ENCODE measurements around the gene PPIL6. TPM values are rescaled to one million over a fixed set of nuclear protein-coding genes. Genes with fewer than 3 reads are reported as not detected.
A peak's percentile ranks its signal among the peaks of the same experiment; 100 is the strongest.

Gene PPIL6
- total and polyA plus RNA-seq, 2 donors from 2014 or later: 6.0 to 8.4 TPM

DNA sequence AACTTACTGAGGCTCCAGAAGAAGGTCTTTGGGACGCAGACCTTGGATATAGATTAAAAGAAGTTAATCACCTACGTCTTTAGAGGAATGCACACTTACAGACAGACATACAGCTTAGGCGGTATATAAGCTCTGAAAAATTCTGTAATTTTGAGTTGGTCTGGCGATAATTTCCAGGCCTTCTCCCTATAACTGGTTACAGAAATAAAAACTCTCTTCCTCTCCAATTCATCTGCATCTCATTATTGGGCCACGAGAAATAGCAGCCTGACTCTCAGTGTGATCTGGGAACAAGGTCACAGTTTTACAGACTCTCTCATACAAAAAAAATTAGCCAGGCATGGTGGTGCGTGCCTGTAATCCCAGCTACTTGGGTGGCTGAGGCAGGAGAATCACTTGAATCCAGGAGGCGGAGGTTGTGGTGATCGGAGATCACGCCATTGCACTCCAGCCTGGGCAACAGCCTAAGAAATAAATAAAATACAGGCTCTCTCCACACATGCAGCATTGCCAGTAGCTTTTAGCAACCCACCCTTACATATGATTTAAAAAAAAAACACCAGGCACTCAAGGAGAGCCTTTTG lies 37.9 kb upstream of the PPIL6 start:
- H3K27me3 ChIP-seq (ENCODE audit: control insufficient read depth, insufficient read depth, low read length): no peaks in the 10 kb centered on the region
- H3K9me3 ChIP-seq (ENCODE audit: control insufficient read depth in 2 of 3, insufficient read depth in 1 of 3, low read length in 3 of 3): no peaks in the 10 kb centered on the region
- H3K4me1 ChIP-seq (ENCODE audit: control insufficient read depth in 2 of 3, insufficient read depth in 2 of 3, low read depth in 1 of 3, low read length in 3 of 3): peaks cover 0 to 31% (median 15%) of the 10 kb centered on the region in 3 donors
- peak overlapping the region in 1 of 2 donors; percentile 25 for H3K27ac ChIP-seq (ENCODE audit: low read depth in 2 of 2, low read length in 2 of 2)
- peaks cover 2 to 10% (median 10%) of the 10 kb centered on the region in 3 donors for H3K36me3 ChIP-seq (ENCODE audit: control insufficient read depth in 2 of 3, insufficient read depth in 3 of 3, low read length in 3 of 3)
- intact Hi-C loops (cut with DNase I): no loop called here
- TF ChIP-seq CTCF (IDR thresholded peaks at IDR 0.05; ENCODE audit: borderline replicate concordance, extremely low read depth, insufficient read depth): no peak
- DNase-seq: no peak
- H3K9ac ChIP-seq (ENCODE audit: low read length in 3 of 3): peak overlapping the region in 1 of 3 donors; percentile 29
- H3K4me3 ChIP-seq (ENCODE audit: low read length in 3 of 3): peak overlapping the region in 1 of 3 donors; percentile 21
- no peak for FAIRE-seq

DNA sequence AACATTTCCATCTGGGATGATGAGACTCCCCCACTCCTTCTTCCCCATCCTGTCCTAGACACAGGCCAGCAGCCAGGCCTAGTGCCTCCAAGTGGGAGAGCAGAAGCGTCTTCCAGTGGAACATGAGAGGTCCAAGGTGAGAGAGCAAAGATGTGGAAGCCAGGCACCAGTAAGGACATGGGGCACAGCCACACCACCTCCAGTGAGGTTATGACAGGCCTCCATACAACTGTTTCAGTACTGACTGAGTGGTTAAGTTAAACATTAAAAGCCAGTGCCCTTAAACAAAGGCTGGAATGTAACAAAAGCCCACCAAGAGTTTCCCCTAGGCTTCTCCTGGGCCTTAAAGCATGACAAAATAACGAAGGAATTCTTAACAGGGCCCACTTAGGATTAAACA lies 37.3 kb upstream of the PPIL6 start:
- TF ChIP-seq CTCF (IDR thresholded peaks at IDR 0.05; ENCODE audit: borderline replicate concordance, extremely low read depth, insufficient read depth): no peak
- H3K36me3 ChIP-seq (ENCODE audit: control insufficient read depth in 2 of 3, insufficient read depth in 3 of 3, low read length in 3 of 3): peaks cover 2 to 15% (median 11%) of the 10 kb centered on the region in 3 donors
- FAIRE-seq: no peak

GRCh38 chr6:109477184-109477583 lies 36.8 kb upstream of the PPIL6 start:
- no peak for DNase-seq
- Histone ChIP-seq H3K4me3 (ENCODE audit: low read length in 3 of 3) (no peak overlapping the region), H3K36me3 (ENCODE audit: control insufficient read depth in 2 of 3, insufficient read depth in 3 of 3, low read length in 3 of 3) (peaks cover 2 to 18% (median 12%) of the 10 kb centered on the region in 3 donors), H3K27ac (ENCODE audit: low read depth in 2 of 2, low read length in 2 of 2) (peak overlapping the region in 1 of 2 donors; percentile 1), H3K9me3 (ENCODE audit: control insufficient read depth in 2 of 3, insufficient read depth in 1 of 3, low read length in 3 of 3) (no peaks in the 10 kb centered on the region), H3K27me3 (ENCODE audit: control insufficient read depth, insufficient read depth, low read length) (no peaks in the 10 kb centered on the region), H3K9ac (ENCODE audit: low read length in 3 of 3) (no peak overlapping the region), H3K4me1 (ENCODE audit: control insufficient read depth in 2 of 3, insufficient read depth in 2 of 3, low read depth in 1 of 3, low read length in 3 of 3) (peaks cover 0 to 31% (median 15%) of the 10 kb centered on the region in 3 donors)
- FAIRE-seq: no peak
- no peak for TF ChIP-seq CTCF (IDR thresholded peaks at IDR 0.05; ENCODE audit: borderline replicate concordance, extremely low read depth, insufficient read depth)
- intact Hi-C loops (cut with DNase I): no loop called here

More for the DNA sequence above, 37.3 kb upstream of the PPIL6 start:
- Histone ChIP-seq H3K9me3 (ENCODE audit: control insufficient read depth in 2 of 3, insufficient read depth in 1 of 3, low read length in 3 of 3) (no peaks in the 10 kb centered on the region), H3K4me3 (ENCODE audit: low read length in 3 of 3) (peak overlapping the region in 1 of 3 donors; percentile 24), H3K27ac (ENCODE audit: low read depth in 2 of 2, low read length in 2 of 2) (peak overlapping the region; percentile 1 to 25), H3K4me1 (ENCODE audit: control insufficient read depth in 2 of 3, insufficient read depth in 2 of 3, low read depth in 1 of 3, low read length in 3 of 3) (peaks cover 0 to 31% (median 15%) of the 10 kb centered on the region in 3 donors), H3K27me3 (ENCODE audit: control insufficient read depth, insufficient read depth, low read length) (no peaks in the 10 kb centered on the region), H3K9ac (ENCODE audit: low read length in 3 of 3) (peak overlapping the region in 1 of 3 donors; percentile 29)
- intact Hi-C loops (cut with DNase I): no loop called here
- peak in 3 of 5 donors; percentile 28 to 73 (median 73) for DNase-seq

Measured in kidney (tissue), 14 donors.